ENCODE data around the gene BICC1. TPM values are rescaled to one million over a fixed set of nuclear protein-coding genes. Genes with fewer than 3 reads are reported as not detected.

BICC1 gene
- total RNA-seq, 1 donor from 2014 or later: 9.3 TPM

GRCh38 chr10:58675321-58675720 is 162.6 kb downstream of the BICC1 start:
- H3K9me3 Mint-ChIP-seq: peaks cover 27% of the 10 kb centered on the region
- H3K4me3 Mint-ChIP-seq: no peak overlapping the region
- no peak overlapping the region for H3K27ac Mint-ChIP-seq

GRCh38 chr10:58691528-58691927 is 178.9 kb downstream of the BICC1 start:
- Mint-ChIP-seq H3K36me3 (no peaks in the 10 kb centered on the region), H3K27me3 (ENCODE audit: low read depth) (peaks cover 2% of the 10 kb centered on the region), H3K4me3 (no peak overlapping the region), H3K27ac (no peak overlapping the region), H3K9me3 (peaks cover 16% of the 10 kb centered on the region), H3K4me1 (no peaks in the 10 kb centered on the region)
- TF ChIP-seq CTCF (IDR thresholded peaks at IDR 0.05; ENCODE audit: unreplicated experiment): no peak
- no peak for DNase-seq (ENCODE audit: low spot score in 2 of 2, unreplicated experiment in 2 of 2)

More at GRCh38 chr10:58675321-58675720, 162.6 kb downstream of the BICC1 start:
- H3K27me3 Mint-ChIP-seq (ENCODE audit: low read depth): peaks cover 37% of the 10 kb centered on the region
- DNase-seq (ENCODE audit: low spot score in 2 of 2, unreplicated experiment in 2 of 2): no peak
- TF ChIP-seq CTCF (IDR thresholded peaks at IDR 0.05; ENCODE audit: unreplicated experiment): no peak
- H3K4me1 Mint-ChIP-seq: peaks cover 5% of the 10 kb centered on the region
- peaks cover 2% of the 10 kb centered on the region for H3K36me3 Mint-ChIP-seq

- H3K9me3 Mint-ChIP-seq: peaks cover 9% of the 10 kb centered on the region
Measured at GRCh38 chr10:58693919-58694318, 181.2 kb downstream of the BICC1 start.

GRCh38 chr10:58695022-58695421 is 182.3 kb downstream of the BICC1 start:
- H3K27ac Mint-ChIP-seq: no peak overlapping the region
- H3K4me1 Mint-ChIP-seq: no peaks in the 10 kb centered on the region
- H3K4me3 Mint-ChIP-seq: no peak overlapping the region
- DNase-seq (ENCODE audit: low spot score in 2 of 2, unreplicated experiment in 2 of 2): no peak
- TF ChIP-seq CTCF (IDR thresholded peaks at IDR 0.05; ENCODE audit: unreplicated experiment): no peak
- no peaks in the 10 kb centered on the region for H3K36me3 Mint-ChIP-seq
- H3K9me3 Mint-ChIP-seq: peaks cover 9% of the 10 kb centered on the region
- H3K27me3 Mint-ChIP-seq (ENCODE audit: low read depth): peaks cover 2% of the 10 kb centered on the region

More at GRCh38 chr10:58693919-58694318, 181.2 kb downstream of the BICC1 start:
- Mint-ChIP-seq H3K4me3 (no peak overlapping the region), H3K27ac (no peak overlapping the region), H3K4me1 (no peaks in the 10 kb centered on the region), H3K36me3 (no peaks in the 10 kb centered on the region), H3K27me3 (ENCODE audit: low read depth) (peaks cover 2% of the 10 kb centered on the region)
- no peak for TF ChIP-seq CTCF (IDR thresholded peaks at IDR 0.05; ENCODE audit: unreplicated experiment)
- no peak for DNase-seq (ENCODE audit: low spot score in 2 of 2, unreplicated experiment in 2 of 2)

- Mint-ChIP-seq H3K4me1 (peaks cover 6% of the 10 kb centered on the region), H3K9me3 (peaks cover 9% of the 10 kb centered on the region), H3K4me3 (no peak overlapping the region), H3K27me3 (ENCODE audit: low read depth) (peaks cover 2% of the 10 kb centered on the region), H3K27ac (no peak overlapping the region), H3K36me3 (no peaks in the 10 kb centered on the region)
- TF ChIP-seq CTCF (IDR thresholded peaks at IDR 0.05; ENCODE audit: unreplicated experiment): no peak
- no peak for DNase-seq (ENCODE audit: low spot score in 2 of 2, unreplicated experiment in 2 of 2)
Measured at GRCh38 chr10:58696736-58697135, 184.1 kb downstream of the BICC1 start.

GRCh38 chr10:58697691-58698090 is 185.0 kb downstream of the BICC1 start:
- Mint-ChIP-seq H3K9me3 (peaks cover 5% of the 10 kb centered on the region), H3K27me3 (ENCODE audit: low read depth) (no peaks in the 10 kb centered on the region), H3K4me3 (no peak overlapping the region), H3K4me1 (peaks cover 12% of the 10 kb centered on the region), H3K36me3 (no peaks in the 10 kb centered on the region), H3K27ac (no peak overlapping the region)
- DNase-seq (ENCODE audit: low spot score in 2 of 2, unreplicated experiment in 2 of 2): no peak
- no peak for TF ChIP-seq CTCF (IDR thresholded peaks at IDR 0.05; ENCODE audit: unreplicated experiment)

Measured in mesothelial cell of epicardium (in vitro differentiated cells).